Dermis blood vessel endothelial cell (primary cell): Measurements from ENCODE around the gene TCEAL3. TPM values are rescaled to one million over a fixed set of nuclear protein-coding genes. Genes with fewer than 3 reads are reported as not detected.

Source experiments
- total RNA-seq: library from RNA; depleted of rRNA; stranded (reverse); fragments of >200 nt; gene quantifications from 2 replicates; pipeline ENCODE4 v1.2.3, GENCODE V29; 2014

The TCEAL3 gene
- total RNA-seq, 1 donor from 2014 or later = 8.0 TPM

Other genes starting within 250 kb of the TCEAL3 start
- 258 and 269 TPM in 2 replicates for gene BEX3, start 231.4 kb upstream of the TCEAL3 start, total RNA-seq
- 0.05 TPM in 1 of 2 replicates, not detected in the other for gene RAB40A, start 88.5 kb upstream of the TCEAL3 start, total RNA-seq
- 41.6 and 48.5 TPM in 2 replicates for gene TCEAL4, start 22.4 kb upstream of the TCEAL3 start, total RNA-seq
- gene TCEAL1, start 21.0 kb downstream of the TCEAL3 start, total RNA-seq = 20.6 and 30.3 TPM in 2 replicates
- 597 and 724 TPM in 2 replicates for gene MORF4L2, start 78.7 kb downstream of the TCEAL3 start, total RNA-seq
- not detected in 2 replicates for gene TMEM31, start 102.9 kb downstream of the TCEAL3 start, total RNA-seq
- gene PLP1, start 168.9 kb downstream of the TCEAL3 start, total RNA-seq = 0.28 TPM in 1 of 2 replicates, not detected in the other
- 0.56 and 0.68 TPM in 2 replicates for gene RAB9B, start 224.3 kb downstream of the TCEAL3 start, total RNA-seq